ENCODE data around the gene LLGL1. TPM values are rescaled to one million over a fixed set of nuclear protein-coding genes. Genes with fewer than 3 reads are reported as not detected.

LLGL1 gene
- total and polyA plus RNA-seq, 3 experiments from 2014 or later: 1.5 to 26.3 (median 24.3) TPM

- no peak for DNase-seq
- H3K27me3 ChIP-seq (ENCODE audit: insufficient read depth, low read length, poor library complexity, severe bottlenecking): no peaks in the 10 kb centered on the region
- H3K36me3 ChIP-seq (ENCODE audit: insufficient read depth, low read length): no peaks in the 10 kb centered on the region
- peaks cover 0 to 36% (median 2%) of the 10 kb centered on the region in 3 donors for H3K36me3 Mint-ChIP-seq
- ChIA-PET POLR2A (no interaction called here), CTCF (no interaction called here)
- no peak overlapping the region for H3K4me3 ChIP-seq (ENCODE audit: low read length)
- H3K4me3 Mint-ChIP-seq: no peak overlapping the region
- no peak overlapping the region for H3K27ac ChIP-seq (ENCODE audit: low read depth, low read length)
- no peaks in the 10 kb centered on the region for H3K27me3 Mint-ChIP-seq
- peaks cover 9% of the 10 kb centered on the region for H3K4me1 ChIP-seq (ENCODE audit: insufficient read depth, low read length)
- peaks cover 19 to 34% (median 23%) of the 10 kb centered on the region in 3 donors for H3K4me1 Mint-ChIP-seq
- no peaks in the 10 kb centered on the region for H3K9me3 Mint-ChIP-seq
- H3K9me3 ChIP-seq (ENCODE audit: low read length): no peaks in the 10 kb centered on the region
- peak overlapping the region in 1 of 8 donors; percentile 58 for H3K27ac Mint-ChIP-seq
Observed at GRCh38 chr17:18231164-18231563, 5.7 kb downstream of the LLGL1 start.

DNA sequence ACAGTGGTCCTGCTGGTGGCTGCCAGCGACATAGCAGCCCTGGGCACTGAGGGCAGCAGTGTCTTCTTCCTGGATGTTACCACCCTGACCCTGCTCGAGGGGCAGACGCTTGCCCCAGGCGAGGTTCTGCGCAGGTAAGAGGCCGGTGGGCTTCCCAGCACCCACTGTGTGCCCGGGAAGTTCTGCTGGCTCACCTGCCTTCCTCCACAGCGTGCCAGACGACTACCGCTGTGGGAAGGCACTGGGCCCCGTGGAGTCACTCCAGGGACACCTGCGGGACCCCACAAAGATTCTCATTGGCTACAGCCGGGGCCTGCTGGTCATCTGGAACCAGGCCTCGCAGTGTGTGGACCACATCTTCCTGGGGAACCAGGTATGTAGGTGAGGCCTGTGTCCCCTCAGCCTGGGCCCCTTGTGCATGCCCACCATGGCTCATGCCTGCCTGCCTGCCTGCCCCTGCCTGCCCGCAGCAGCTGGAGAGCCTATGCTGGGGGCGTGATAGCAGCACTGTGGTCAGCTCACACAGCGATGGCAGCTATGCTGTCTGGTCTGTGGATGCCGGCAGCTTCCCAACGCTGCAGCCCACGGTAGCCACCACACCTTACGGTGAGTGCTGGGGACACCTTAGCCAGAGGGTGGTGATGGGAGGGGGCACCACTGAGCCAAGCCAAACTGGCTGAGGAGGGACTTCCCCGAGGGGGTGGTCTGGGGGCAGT lies 8.5 kb downstream of the LLGL1 start:
- no peaks in the 10 kb centered on the region for H3K9me3 ChIP-seq (ENCODE audit: low read length)
- ChIA-PET CTCF (interaction anchor here (1.2 kb wide), 1 partner anchor 10 kb away, joined by 4 read pairs; no protein-coding TSS in a partner anchor), POLR2A (interaction anchor here (0.5 kb wide), 1 partner anchor 92 kb away, joined by 3 read pairs; no protein-coding TSS in a partner anchor)
- Mint-ChIP-seq H3K4me3 (no peak overlapping the region), H3K27ac (no peak overlapping the region), H3K27me3 (no peaks in the 10 kb centered on the region), H3K9me3 (no peaks in the 10 kb centered on the region), H3K4me1 (peaks cover 0 to 6% (median 0%) of the 10 kb centered on the region in 3 donors), H3K36me3 (peaks cover 0 to 56% (median 7%) of the 10 kb centered on the region in 3 donors)
- no peak for DNase-seq
- no peak overlapping the region for H3K4me3 ChIP-seq (ENCODE audit: low read length)
- no peak overlapping the region for H3K27ac ChIP-seq (ENCODE audit: low read depth, low read length)
- no peaks in the 10 kb centered on the region for H3K36me3 ChIP-seq (ENCODE audit: insufficient read depth, low read length)
- no peaks in the 10 kb centered on the region for H3K4me1 ChIP-seq (ENCODE audit: insufficient read depth, low read length)
- H3K27me3 ChIP-seq (ENCODE audit: insufficient read depth, low read length, poor library complexity, severe bottlenecking): no peaks in the 10 kb centered on the region

GRCh38 chr17:18234853-18235380 lies 9.5 kb downstream of the LLGL1 start:
- POLR2A ChIA-PET: no interaction called here

DNA sequence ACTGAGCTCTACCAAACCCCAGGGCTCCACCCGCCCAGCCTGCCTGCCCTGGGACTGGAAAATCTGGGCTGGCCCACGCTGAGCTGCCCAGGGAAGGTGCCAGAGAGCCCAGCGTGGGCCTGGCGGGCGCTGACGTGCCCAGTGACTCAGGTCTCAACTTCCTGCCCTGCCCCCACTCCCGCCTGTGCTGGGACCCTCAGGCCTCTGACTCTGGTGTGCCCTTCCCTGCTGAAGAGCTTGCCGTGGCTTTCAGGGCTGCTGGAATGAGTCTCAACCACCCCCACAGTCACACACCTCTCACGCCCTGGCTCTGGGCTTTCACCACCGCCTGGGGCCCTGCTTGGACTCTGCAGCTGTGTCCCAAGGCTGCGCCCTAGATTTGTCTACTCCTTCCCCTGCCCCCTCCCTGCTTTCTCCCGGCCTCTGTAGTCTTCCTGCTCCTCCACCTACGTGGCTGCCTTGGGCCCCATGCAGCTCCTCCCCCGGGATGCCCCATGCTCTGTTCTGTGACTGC lies 10.4 kb downstream of the LLGL1 start:
- H3K4me3 Mint-ChIP-seq: no peak overlapping the region

More at GRCh38 chr17:18234853-18235380, 9.5 kb downstream of the LLGL1 start:
- Mint-ChIP-seq H3K27ac (peak overlapping the region in 2 of 8 donors; percentile 73 to 83), H3K27me3 (no peaks in the 10 kb centered on the region), H3K4me1 (peaks cover 0 to 2% (median 0%) of the 10 kb centered on the region in 3 donors), H3K9me3 (no peaks in the 10 kb centered on the region), H3K36me3 (peaks cover 0 to 64% (median 7%) of the 10 kb centered on the region in 3 donors), H3K4me3 (no peak overlapping the region)
- CTCF ChIA-PET: interaction anchor here (1.2 kb wide), 1 partner anchor 11 kb away, joined by 4 read pairs; no protein-coding TSS in a partner anchor
- H3K9me3 ChIP-seq (ENCODE audit: low read length): no peaks in the 10 kb centered on the region
- no peaks in the 10 kb centered on the region for H3K4me1 ChIP-seq (ENCODE audit: insufficient read depth, low read length)
- no peaks in the 10 kb centered on the region for H3K36me3 ChIP-seq (ENCODE audit: insufficient read depth, low read length)
- no peak for DNase-seq
- no peak overlapping the region for H3K27ac ChIP-seq (ENCODE audit: low read depth, low read length)
- H3K27me3 ChIP-seq (ENCODE audit: insufficient read depth, low read length, poor library complexity, severe bottlenecking): no peaks in the 10 kb centered on the region
- H3K4me3 ChIP-seq (ENCODE audit: low read length): no peak overlapping the region

GRCh38 chr17:18236494-18236893 lies 11.1 kb downstream of the LLGL1 start:
- POLR2A ChIA-PET: no interaction called here
- H3K4me1 Mint-ChIP-seq: no peaks in the 10 kb centered on the region
- H3K4me1 ChIP-seq (ENCODE audit: insufficient read depth, low read length): no peaks in the 10 kb centered on the region

More for the DNA sequence above, 10.4 kb downstream of the LLGL1 start:
- Histone ChIP-seq H3K27me3 (ENCODE audit: insufficient read depth, low read length, poor library complexity, severe bottlenecking) (no peaks in the 10 kb centered on the region), H3K4me1 (ENCODE audit: insufficient read depth, low read length) (no peaks in the 10 kb centered on the region), H3K4me3 (ENCODE audit: low read length) (no peak overlapping the region), H3K27ac (ENCODE audit: low read depth, low read length) (no peak overlapping the region), H3K36me3 (ENCODE audit: insufficient read depth, low read length) (no peaks in the 10 kb centered on the region), H3K9me3 (ENCODE audit: low read length) (no peaks in the 10 kb centered on the region)
- ChIA-PET CTCF (no interaction called here), POLR2A (no interaction called here)
- Mint-ChIP-seq H3K4me1 (no peaks in the 10 kb centered on the region), H3K27me3 (no peaks in the 10 kb centered on the region), H3K9me3 (no peaks in the 10 kb centered on the region), H3K27ac (peak overlapping the region in 3 of 8 donors; percentile 59 to 79 (median 75)), H3K36me3 (peaks cover 0 to 68% (median 7%) of the 10 kb centered on the region in 3 donors)
- DNase-seq: no peak

GRCh38 chr17:18237461-18237860 lies 12.0 kb downstream of the LLGL1 start:
- Mint-ChIP-seq H3K36me3 (peaks cover 0 to 80% (median 7%) of the 10 kb centered on the region in 3 donors), H3K27ac (no peak overlapping the region), H3K27me3 (no peaks in the 10 kb centered on the region), H3K4me1 (no peaks in the 10 kb centered on the region), H3K9me3 (no peaks in the 10 kb centered on the region), H3K4me3 (no peak overlapping the region)
- Histone ChIP-seq H3K4me3 (ENCODE audit: low read length) (no peak overlapping the region), H3K36me3 (ENCODE audit: insufficient read depth, low read length) (no peaks in the 10 kb centered on the region), H3K27me3 (ENCODE audit: insufficient read depth, low read length, poor library complexity, severe bottlenecking) (no peaks in the 10 kb centered on the region), H3K27ac (ENCODE audit: low read depth, low read length) (no peak overlapping the region), H3K9me3 (ENCODE audit: low read length) (no peaks in the 10 kb centered on the region), H3K4me1 (ENCODE audit: insufficient read depth, low read length) (no peaks in the 10 kb centered on the region)
- ChIA-PET POLR2A (no interaction called here), CTCF (no interaction called here)
- no peak for DNase-seq

More at GRCh38 chr17:18236494-18236893, 11.1 kb downstream of the LLGL1 start:
- no peaks in the 10 kb centered on the region for H3K9me3 ChIP-seq (ENCODE audit: low read length)
- H3K27ac Mint-ChIP-seq: peak overlapping the region in 4 of 8 donors; percentile 48 to 91 (median 67)
- CTCF ChIA-PET: no interaction called here
- no peaks in the 10 kb centered on the region for H3K27me3 Mint-ChIP-seq
- H3K36me3 ChIP-seq (ENCODE audit: insufficient read depth, low read length): no peaks in the 10 kb centered on the region
- H3K27me3 ChIP-seq (ENCODE audit: insufficient read depth, low read length, poor library complexity, severe bottlenecking): no peaks in the 10 kb centered on the region
- no peak overlapping the region for H3K27ac ChIP-seq (ENCODE audit: low read depth, low read length)
- no peaks in the 10 kb centered on the region for H3K9me3 Mint-ChIP-seq
- no peak overlapping the region for H3K4me3 ChIP-seq (ENCODE audit: low read length)
- no peak overlapping the region for H3K4me3 Mint-ChIP-seq
- no peak for DNase-seq
- H3K36me3 Mint-ChIP-seq: peaks cover 0 to 74% (median 7%) of the 10 kb centered on the region in 3 donors

- ChIA-PET CTCF (no interaction called here), POLR2A (no interaction called here)
- Mint-ChIP-seq H3K36me3 (peaks cover 0 to 77% (median 7%) of the 10 kb centered on the region in 3 donors), H3K27ac (peak overlapping the region in 1 of 8 donors; percentile 50), H3K4me3 (no peak overlapping the region), H3K4me1 (no peaks in the 10 kb centered on the region), H3K9me3 (no peaks in the 10 kb centered on the region), H3K27me3 (no peaks in the 10 kb centered on the region)
- Histone ChIP-seq H3K27ac (ENCODE audit: low read depth, low read length) (no peak overlapping the region), H3K4me3 (ENCODE audit: low read length) (no peak overlapping the region), H3K4me1 (ENCODE audit: insufficient read depth, low read length) (no peaks in the 10 kb centered on the region), H3K9me3 (ENCODE audit: low read length) (no peaks in the 10 kb centered on the region), H3K27me3 (ENCODE audit: insufficient read depth, low read length, poor library complexity, severe bottlenecking) (no peaks in the 10 kb centered on the region), H3K36me3 (ENCODE audit: insufficient read depth, low read length) (no peaks in the 10 kb centered on the region)
- DNase-seq: no peak
Observed at GRCh38 chr17:18238299-18238698, 12.9 kb downstream of the LLGL1 start.

GRCh38 chr17:18240449-18240848 lies 15.0 kb downstream of the LLGL1 start:
- H3K27me3 ChIP-seq (ENCODE audit: insufficient read depth, low read length, poor library complexity, severe bottlenecking): no peaks in the 10 kb centered on the region
- H3K27me3 Mint-ChIP-seq: no peaks in the 10 kb centered on the region
- no peak for DNase-seq
- H3K36me3 ChIP-seq (ENCODE audit: insufficient read depth, low read length): peaks cover 7% of the 10 kb centered on the region
- H3K27ac Mint-ChIP-seq: no peak overlapping the region
- H3K9me3 Mint-ChIP-seq: no peaks in the 10 kb centered on the region
- no peak overlapping the region for H3K27ac ChIP-seq (ENCODE audit: low read depth, low read length)
- H3K4me1 ChIP-seq (ENCODE audit: insufficient read depth, low read length): no peaks in the 10 kb centered on the region
- H3K9me3 ChIP-seq (ENCODE audit: low read length): no peaks in the 10 kb centered on the region
- ChIA-PET POLR2A (no interaction called here), CTCF (interaction anchor here (1.0 kb wide), 1 partner anchor 21 kb away, joined by 3 read pairs; no protein-coding TSS in a partner anchor)
- no peaks in the 10 kb centered on the region for H3K4me1 Mint-ChIP-seq
- peaks cover 0 to 72% (median 7%) of the 10 kb centered on the region in 3 donors for H3K36me3 Mint-ChIP-seq
- H3K4me3 ChIP-seq (ENCODE audit: low read length): no peak overlapping the region
- H3K4me3 Mint-ChIP-seq: no peak overlapping the region

All from CD8-positive, alpha-beta memory T cell (primary cell).